GM06990 (cell line): Measurements from ENCODE around the gene TP63.

ENCODE experiments used
- DNase-seq: peaks from one replicate; pipeline ENCODE4 v3.0.0-alpha.2; 2011; ENCODE audit not compliant: insufficient read length; ENCODE audit errors: extremely low read depth
- H3K27me3 ChIP-seq: replicated peaks from 2 replicates; pipeline ENCODE4 v1.6.0; 2011; ENCODE audit warnings: low read length; ENCODE audit not compliant: control insufficient read depth, insufficient read depth
- H3K36me3 ChIP-seq: 2 replicates; pipeline ENCODE4 v1.5.1; 2011; ENCODE audit warnings: low read length; ENCODE audit not compliant: control insufficient read depth, insufficient read depth
- H3K4me3 ChIP-seq: replicated peaks from 2 replicates; pipeline ENCODE4 v1.5.1; 2011; ENCODE audit warnings: low read depth, mild to moderate bottlenecking, control low read depth, low read length
- TF ChIP-seq, protein P1 (sequence below): IDR thresholded peaks from 2 replicates; pipeline ENCODE4 v1.5.1; 2011; ENCODE audit warnings: low read length, control low read depth, mild to moderate bottlenecking, inconsistent platforms; ENCODE audit not compliant: insufficient read depth, poor library complexity, severe bottlenecking

The TP63 gene

DNA sequence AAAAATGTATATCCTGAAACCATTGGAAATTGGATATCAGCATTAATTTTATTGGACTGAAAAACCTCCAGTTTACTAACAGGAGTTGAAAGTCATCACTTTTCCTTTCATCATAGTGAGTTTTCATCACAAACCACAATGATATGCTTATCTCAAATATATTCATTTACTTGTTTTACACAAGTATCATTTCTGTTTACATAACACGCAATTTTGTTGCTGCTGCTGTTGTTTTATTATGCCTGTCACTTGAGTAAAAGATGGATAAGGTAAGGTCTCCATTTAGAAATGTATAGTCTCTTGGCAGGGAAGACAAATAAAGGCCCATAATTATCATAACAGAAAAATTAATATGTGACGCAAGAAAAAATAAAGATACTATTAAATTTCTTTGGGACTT is 199.2 kb downstream of the TP63 start:
- H3K36me3 ChIP-seq = no peaks in the 10 kb centered on the region
- TF ChIP-seq, protein P1, sequence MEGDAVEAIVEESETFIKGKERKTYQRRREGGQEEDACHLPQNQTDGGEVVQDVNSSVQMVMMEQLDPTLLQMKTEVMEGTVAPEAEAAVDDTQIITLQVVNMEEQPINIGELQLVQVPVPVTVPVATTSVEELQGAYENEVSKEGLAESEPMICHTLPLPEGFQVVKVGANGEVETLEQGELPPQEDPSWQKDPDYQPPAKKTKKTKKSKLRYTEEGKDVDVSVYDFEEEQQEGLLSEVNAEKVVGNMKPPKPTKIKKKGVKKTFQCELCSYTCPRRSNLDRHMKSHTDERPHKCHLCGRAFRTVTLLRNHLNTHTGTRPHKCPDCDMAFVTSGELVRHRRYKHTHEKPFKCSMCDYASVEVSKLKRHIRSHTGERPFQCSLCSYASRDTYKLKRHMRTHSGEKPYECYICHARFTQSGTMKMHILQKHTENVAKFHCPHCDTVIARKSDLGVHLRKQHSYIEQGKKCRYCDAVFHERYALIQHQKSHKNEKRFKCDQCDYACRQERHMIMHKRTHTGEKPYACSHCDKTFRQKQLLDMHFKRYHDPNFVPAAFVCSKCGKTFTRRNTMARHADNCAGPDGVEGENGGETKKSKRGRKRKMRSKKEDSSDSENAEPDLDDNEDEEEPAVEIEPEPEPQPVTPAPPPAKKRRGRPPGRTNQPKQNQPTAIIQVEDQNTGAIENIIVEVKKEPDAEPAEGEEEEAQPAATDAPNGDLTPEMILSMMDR = no peak
- no peaks in the 10 kb centered on the region for H3K27me3 ChIP-seq
- no peak overlapping the region for H3K4me3 ChIP-seq
- no peak for DNase-seq

DNA sequence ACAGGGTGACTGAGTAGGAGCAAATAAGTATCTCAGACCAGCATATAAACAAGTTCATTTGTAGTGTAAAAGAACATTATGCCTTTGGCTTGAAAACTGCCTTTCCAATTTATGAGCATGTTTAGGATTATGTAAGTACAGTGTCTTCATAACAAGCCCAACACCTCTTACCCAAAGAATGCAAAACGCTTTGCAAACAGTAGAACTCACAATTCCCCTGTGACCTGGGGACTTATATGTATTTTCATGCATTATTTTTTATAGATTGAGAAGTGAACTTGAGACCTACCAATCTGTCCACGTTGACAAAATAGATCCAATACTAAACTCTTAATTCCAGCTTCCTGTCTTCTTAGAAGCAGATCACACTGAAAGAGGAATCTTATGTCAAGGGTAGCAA is 202.1 kb downstream of the TP63 start:
- Histone ChIP-seq H3K27me3 (no peaks in the 10 kb centered on the region), H3K36me3 (no peaks in the 10 kb centered on the region), H3K4me3 (no peak overlapping the region)
- DNase-seq = no peak
- TF ChIP-seq, protein P1 = no peak

DNA sequence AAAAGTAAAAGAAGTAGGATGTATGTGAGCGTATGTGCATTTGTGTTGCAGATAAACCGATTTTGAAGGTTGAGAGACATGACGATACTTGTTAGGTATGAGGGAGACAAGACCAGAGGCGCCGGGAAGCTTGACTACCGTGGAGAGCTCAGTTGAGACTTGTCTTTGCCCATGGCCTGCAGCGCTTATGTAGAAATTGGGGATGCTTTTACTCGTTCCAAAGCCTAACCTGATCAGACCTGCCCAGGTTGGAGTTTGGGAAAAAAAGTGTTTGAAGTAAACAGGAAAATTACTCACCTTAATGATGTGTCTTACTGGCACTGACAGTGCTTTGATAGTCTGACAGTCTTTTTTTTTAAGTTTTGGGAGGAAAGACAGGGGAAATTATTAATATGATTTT is 202.8 kb downstream of the TP63 start:
- Histone ChIP-seq H3K27me3 (no peaks in the 10 kb centered on the region), H3K36me3 (no peaks in the 10 kb centered on the region), H3K4me3 (no peak overlapping the region)
- TF ChIP-seq, protein P1 = no peak
- no peak for DNase-seq

DNA sequence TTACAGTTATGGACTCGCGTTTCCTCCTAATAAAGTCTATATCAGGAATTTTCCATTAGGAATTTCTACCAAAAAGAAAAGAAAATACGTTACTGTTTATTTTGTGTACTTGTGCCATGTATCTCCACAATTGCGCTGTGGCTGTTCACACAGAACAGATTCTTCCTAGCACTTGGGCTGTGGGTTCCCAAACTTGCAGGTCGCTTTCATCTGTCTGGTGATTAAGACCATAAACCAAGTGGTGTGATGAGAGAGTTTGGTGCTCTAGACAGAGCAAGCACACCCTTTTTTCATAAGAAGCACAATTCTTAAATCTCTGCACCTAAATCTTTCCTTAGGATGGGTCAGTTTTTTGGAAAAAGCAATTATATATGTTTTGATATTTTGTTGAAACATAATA is 203.3 kb downstream of the TP63 start:
- no peaks in the 10 kb centered on the region for H3K36me3 ChIP-seq
- H3K4me3 ChIP-seq = no peak overlapping the region
- H3K27me3 ChIP-seq = no peaks in the 10 kb centered on the region
- DNase-seq = no peak
- TF ChIP-seq, protein P1 = no peak

DNA sequence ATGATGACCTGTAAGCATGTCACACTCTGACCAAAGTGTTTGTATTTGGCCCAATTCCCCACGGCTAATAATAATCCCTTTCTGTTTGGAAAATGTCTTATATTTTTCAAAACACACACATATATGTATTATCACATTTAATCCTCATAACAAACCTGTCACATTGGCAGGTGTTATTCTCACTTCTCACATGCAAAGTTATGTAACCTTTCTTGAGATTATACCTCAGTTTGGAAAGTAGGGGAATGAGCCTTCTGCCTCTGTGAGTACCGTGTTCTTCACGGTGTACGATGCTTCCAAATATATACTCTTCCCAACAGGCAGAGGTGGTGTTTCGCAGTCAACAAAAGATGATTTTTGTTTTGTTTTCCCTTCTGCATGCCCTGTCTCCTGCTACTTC is 205.6 kb downstream of the TP63 start:
- H3K36me3 ChIP-seq = no peaks in the 10 kb centered on the region
- DNase-seq = no peak
- no peaks in the 10 kb centered on the region for H3K27me3 ChIP-seq
- no peak overlapping the region for H3K4me3 ChIP-seq
- TF ChIP-seq, protein P1 = no peak

DNA sequence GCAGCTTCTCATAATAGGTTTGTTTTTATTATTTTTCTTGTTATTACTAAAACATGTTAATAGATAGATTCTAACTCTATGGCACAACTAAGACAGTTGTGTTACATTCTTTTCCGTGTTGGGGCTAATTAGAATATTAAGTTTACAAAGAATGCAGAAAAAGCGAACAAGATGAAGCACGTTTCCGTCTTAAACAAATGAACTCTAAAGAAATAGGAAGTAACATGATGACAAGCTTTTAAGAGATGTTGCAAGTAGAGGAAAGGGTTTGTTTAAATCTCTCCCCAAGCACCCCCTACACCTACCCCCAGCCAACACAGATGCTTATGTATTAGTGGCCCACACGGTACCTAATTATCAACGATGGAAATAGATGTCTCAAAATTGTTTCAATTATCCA is 207.1 kb downstream of the TP63 start:
- DNase-seq = no peak
- Histone ChIP-seq H3K4me3 (no peak overlapping the region), H3K27me3 (no peaks in the 10 kb centered on the region), H3K36me3 (no peaks in the 10 kb centered on the region; the same call in 1 of the 2 replicates)
- TF ChIP-seq, protein P1 = no peak
